ENCODE measurements around the gene DUSP23.

DUSP23 gene

DNA sequence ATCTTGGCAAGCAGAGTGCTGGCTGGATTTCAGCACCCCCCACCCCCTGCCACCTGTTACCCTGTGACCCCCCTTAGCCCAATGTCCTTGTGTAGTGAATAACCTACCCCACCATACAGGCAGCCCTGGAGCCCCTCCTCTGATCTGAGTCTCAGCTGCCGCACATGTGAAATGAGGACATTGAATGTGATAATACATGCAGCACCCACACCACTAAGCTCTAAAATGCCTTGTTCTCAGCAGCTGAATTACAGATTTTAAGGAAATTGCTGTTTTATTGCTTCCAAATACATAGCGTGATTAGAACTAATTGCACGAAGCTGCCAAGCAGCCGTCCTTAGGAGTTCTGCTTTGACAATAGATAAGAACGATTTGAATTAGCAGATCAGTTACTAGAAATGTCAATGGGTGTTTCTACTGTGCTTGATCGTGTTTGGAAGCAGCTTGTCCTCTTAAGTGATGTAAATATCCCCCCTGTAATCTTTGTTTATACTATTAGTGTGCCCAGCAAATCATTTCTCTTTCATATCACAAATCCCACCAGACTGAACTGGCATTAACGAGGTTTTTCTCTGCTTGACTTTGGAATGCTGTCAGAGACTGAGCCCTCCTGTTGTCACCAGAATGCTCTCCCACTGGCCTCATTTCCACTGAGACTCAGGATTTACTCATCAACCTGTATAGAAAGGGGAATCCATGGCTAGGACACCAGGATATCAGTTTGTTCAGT is 50.8 kb downstream of the DUSP23 start:
- TF ChIP-seq, protein P1, sequence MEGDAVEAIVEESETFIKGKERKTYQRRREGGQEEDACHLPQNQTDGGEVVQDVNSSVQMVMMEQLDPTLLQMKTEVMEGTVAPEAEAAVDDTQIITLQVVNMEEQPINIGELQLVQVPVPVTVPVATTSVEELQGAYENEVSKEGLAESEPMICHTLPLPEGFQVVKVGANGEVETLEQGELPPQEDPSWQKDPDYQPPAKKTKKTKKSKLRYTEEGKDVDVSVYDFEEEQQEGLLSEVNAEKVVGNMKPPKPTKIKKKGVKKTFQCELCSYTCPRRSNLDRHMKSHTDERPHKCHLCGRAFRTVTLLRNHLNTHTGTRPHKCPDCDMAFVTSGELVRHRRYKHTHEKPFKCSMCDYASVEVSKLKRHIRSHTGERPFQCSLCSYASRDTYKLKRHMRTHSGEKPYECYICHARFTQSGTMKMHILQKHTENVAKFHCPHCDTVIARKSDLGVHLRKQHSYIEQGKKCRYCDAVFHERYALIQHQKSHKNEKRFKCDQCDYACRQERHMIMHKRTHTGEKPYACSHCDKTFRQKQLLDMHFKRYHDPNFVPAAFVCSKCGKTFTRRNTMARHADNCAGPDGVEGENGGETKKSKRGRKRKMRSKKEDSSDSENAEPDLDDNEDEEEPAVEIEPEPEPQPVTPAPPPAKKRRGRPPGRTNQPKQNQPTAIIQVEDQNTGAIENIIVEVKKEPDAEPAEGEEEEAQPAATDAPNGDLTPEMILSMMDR (IDR thresholded peaks at IDR 0.05; ENCODE audit: low read length, missing control alignments), result no peak
- no peak overlapping the region for H3K4me3 ChIP-seq (replicated peaks; ENCODE audit: low read depth, low read length)
- no peak for DNase-seq (ENCODE audit: low read depth)

All from fibroblast of pulmonary artery (primary cell).